Measurements from ENCODE around the gene RASSF7. TPM values are rescaled to one million over a fixed set of nuclear protein-coding genes. Genes with fewer than 3 reads are reported as not detected.

Gene RASSF7
- total and polyA plus RNA-seq, 2 donors (not counting 3 experiments of a cell fraction or from before 2014, with no cell fraction given): 14.1 to 19.9 TPM

- Histone ChIP-seq H2AFZ (ENCODE audit: low read depth, low read length) (no peak overlapping the region), H3K9me3 (replicated peaks; ENCODE audit: control insufficient read depth, insufficient read depth, low read length) (no peaks in the 10 kb centered on the region), H4K20me1 (replicated peaks; ENCODE audit: control insufficient read depth, extremely low read depth, insufficient read depth, low read length) (no peaks in the 10 kb centered on the region), H3K27me3 (ENCODE audit: control insufficient read depth in 2 of 2, insufficient read depth in 2 of 2, low read length in 2 of 2) (no peaks in the 10 kb centered on the region), H3K4me1 (ENCODE audit: control insufficient read depth, extremely low read depth, insufficient read depth, low read length) (no peaks in the 10 kb centered on the region), H3K9me1 (replicated peaks; ENCODE audit: control insufficient read depth, extremely low read depth, insufficient read depth, low read length) (no peaks in the 10 kb centered on the region), H3K4me3 (replicated peaks in 1 of 3; ENCODE audit: insufficient read depth in 1 of 3, low read depth in 1 of 3, low read length in 3 of 3) (no peak overlapping the region), H3K79me2 (ENCODE audit: control insufficient read depth, insufficient read depth, low read length) (no peaks in the 10 kb centered on the region), H3K4me2 (ENCODE audit: insufficient read depth, low read length) (no peak overlapping the region), H3K9ac (replicated peaks; ENCODE audit: extremely low read depth, insufficient read depth, low read length) (no peak overlapping the region), H3K27ac (ENCODE audit: insufficient read depth, low read depth, low read length) (no peak overlapping the region), H3K36me3 (ENCODE audit: control insufficient read depth in 2 of 2, extremely low read depth in 1 of 2, insufficient read depth in 2 of 2, low read length in 2 of 2) (peaks cover 14 to 77% of the 10 kb centered on the region in 2 experiments)
- intact Hi-C loops (cut with micrococcal nuclease): no loop called here
- no peak for DNase-seq (ENCODE audit: low read depth, low spot score)
- BruUV-seq (replicated peaks): no TSS peak
- ChIA-PET CTCF (interaction anchor here (0.5 to 1.2 kb wide), 4 partner anchors 19 to 54 kb away, joined by 3 read pairs; partner anchors contain the start of genes DRD4 and PHRF1), POLR2A (no interaction called here)
- no peak for FAIRE-seq
- TF ChIP-seq CTCF (IDR thresholded peaks at IDR 0.05; ENCODE audit: extremely low read depth in 1 of 2, insufficient read depth in 1 of 2, low read depth in 1 of 2, low read length in 2 of 2) (no peak), JUN (IDR thresholded peaks at IDR 0.05; ENCODE audit: borderline replicate concordance, insufficient read depth, insufficient read length, low read depth) (no peak), GATA2 (IDR thresholded peaks at IDR 0.05; ENCODE audit: insufficient read depth, insufficient read length, low read depth, low read length) (no peak), MYC (IDR thresholded peaks at IDR 0.05; ENCODE audit: low read depth, low read length) (no peak), POLR2A (IDR thresholded peaks at IDR 0.05; ENCODE audit: low read depth, low read length) (no peak), POLR2AphosphoS5 (IDR thresholded peaks at IDR 0.05; ENCODE audit: insufficient read depth, low read depth, low read length) (no peak), EZH2 (IDR thresholded peaks at IDR 0.05; ENCODE audit: borderline replicate concordance, low read depth, low read length, severe bottlenecking) (no peak)
- dilution Hi-C loops (cut with MboI; ENCODE audit: extremely low pct_ligation_motif_present, low sequenced_read_pairs): no loop called here
These were observed 48.1 kb downstream of the RASSF7 start for GRCh38 chr11:608791-609251.
